Naive B cell (primary cell): ENCODE data around the gene IL26. TPM values are rescaled to one million over a fixed set of nuclear protein-coding genes. Genes with fewer than 3 reads are reported as not detected.

Experiments
- ATAC-seq, 2 donors: fragments of 150-1000 bp; cut with Tn5 transposase; 2 replicates each; pipeline ENCODE4 v1.10.0; 2021; ENCODE audit warnings: low read depth in 2 of 2, mild to moderate bottlenecking in 2 of 2, moderate library complexity in 2 of 2
- DNase-seq: peaks from one replicate; pipeline ENCODE4 v3.0.0; 2022
- H3K27ac Mint-ChIP-seq, 6 donors: one replicate each; pipeline ENCODE4 v1.8.0; 2020 to 2022; ENCODE audit warnings: mild to moderate bottlenecking in 6 of 6, mixed read lengths in 6 of 6, moderate library complexity in 5 of 6, inconsistent platforms in 2 of 6
- H3K27me3 Mint-ChIP-seq, 3 donors: one replicate each; pipeline ENCODE4 v1.8.0; 2021 to 2022; ENCODE audit warnings: mixed read lengths in 3 of 3, mild to moderate bottlenecking in 1 of 3
- H3K36me3 Mint-ChIP-seq, 2 donors: one replicate each; pipeline ENCODE4 v1.8.0; 2020 to 2022; ENCODE audit warnings: mixed read lengths in 2 of 2, inconsistent platforms in 1 of 2, mild to moderate bottlenecking in 1 of 2
- H3K4me1 Mint-ChIP-seq, 3 donors: one replicate each; pipeline ENCODE4 v1.8.0; 2020 to 2022; ENCODE audit warnings: mixed read lengths in 3 of 3, inconsistent platforms in 1 of 3, mild to moderate bottlenecking in 1 of 3, moderate library complexity in 1 of 3
- H3K4me3 Mint-ChIP-seq, 8 donors: one replicate each; pipeline ENCODE4 v1.8.0; 2020 to 2022; ENCODE audit warnings: mild to moderate bottlenecking in 8 of 8, mixed read lengths in 8 of 8, moderate library complexity in 8 of 8, inconsistent platforms in 2 of 8
- H3K9me3 Mint-ChIP-seq, 7 donors: one replicate each; pipeline ENCODE4 v1.8.0; 2020 to 2022; ENCODE audit warnings: mixed read lengths in 7 of 7, mild to moderate bottlenecking in 5 of 7, inconsistent platforms in 2 of 7, moderate library complexity in 1 of 7
- polyA plus RNA-seq, 6 donors: library from polyadenylated mRNA; unstranded; fragments of 300-500 nt; fragmentation: Illumina TruSeq; gene quantifications; one replicate each; pipeline ENCODE4 v1.2.3, GENCODE V29; 2021; ENCODE audit warnings: low read depth in 6 of 6

IL26 gene
- polyA plus RNA-seq, 6 donors from 2014 or later = not detected

GRCh38 chr12:68207276-68207675 lies 18.3 kb downstream of the IL26 start:
- no peak overlapping the region for H3K27ac Mint-ChIP-seq
- ATAC-seq (no peak), DNase-seq (no peak)
- H3K27me3 Mint-ChIP-seq = peaks cover 4 to 9% (median 5%) of the 10 kb centered on the region in 3 donors
- no peaks in the 10 kb centered on the region for H3K9me3 Mint-ChIP-seq
- H3K36me3 Mint-ChIP-seq = no peaks in the 10 kb centered on the region
- no peak overlapping the region for H3K4me3 Mint-ChIP-seq
- H3K4me1 Mint-ChIP-seq = no peaks in the 10 kb centered on the region

GRCh38 chr12:68206446-68206845 lies 19.2 kb downstream of the IL26 start:
- no peaks in the 10 kb centered on the region for H3K36me3 Mint-ChIP-seq
- H3K4me3 Mint-ChIP-seq = no peak overlapping the region
- H3K27me3 Mint-ChIP-seq = peaks cover 0 to 4% (median 4%) of the 10 kb centered on the region in 3 donors
- ATAC-seq (no peak), DNase-seq (no peak)
- no peak overlapping the region for H3K27ac Mint-ChIP-seq
- H3K4me1 Mint-ChIP-seq = no peaks in the 10 kb centered on the region
- no peaks in the 10 kb centered on the region for H3K9me3 Mint-ChIP-seq

GRCh38 chr12:68203460-68203875 lies 22.1 kb downstream of the IL26 start:
- Mint-ChIP-seq H3K9me3 (no peaks in the 10 kb centered on the region), H3K4me3 (no peak overlapping the region), H3K27me3 (peaks cover 0 to 4% (median 0%) of the 10 kb centered on the region in 3 donors), H3K4me1 (no peaks in the 10 kb centered on the region), H3K27ac (no peak overlapping the region), H3K36me3 (no peaks in the 10 kb centered on the region)
- DNase-seq = no peak
- ATAC-seq = no peak

DNA sequence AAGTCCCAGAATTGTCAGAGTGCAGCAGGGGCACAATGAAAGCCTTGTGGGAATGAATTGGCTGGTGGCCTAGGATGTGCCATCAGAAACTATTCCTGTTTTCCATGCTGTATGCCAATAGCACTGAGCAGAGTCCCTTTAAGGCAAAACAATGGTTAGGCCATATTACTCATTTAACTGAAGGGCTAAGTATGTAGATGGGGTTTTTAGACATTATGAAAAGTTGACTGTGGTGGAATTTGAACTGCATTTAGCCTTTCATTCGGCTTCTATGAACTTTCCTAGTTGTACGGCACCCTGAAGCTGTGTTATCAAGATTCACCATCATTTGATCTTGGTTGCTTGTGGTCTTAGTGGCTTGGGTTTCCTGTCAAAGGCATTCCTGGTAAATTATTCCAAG lies 24.8 kb downstream of the IL26 start:
- no peaks in the 10 kb centered on the region for H3K36me3 Mint-ChIP-seq
- H3K9me3 Mint-ChIP-seq = no peaks in the 10 kb centered on the region
- peak overlapping the region in 1 of 8 donors; percentile 53 for H3K4me3 Mint-ChIP-seq
- H3K4me1 Mint-ChIP-seq = no peaks in the 10 kb centered on the region
- no peak overlapping the region for H3K27ac Mint-ChIP-seq
- H3K27me3 Mint-ChIP-seq = no peaks in the 10 kb centered on the region
- ATAC-seq (no peak), DNase-seq (no peak)

DNA sequence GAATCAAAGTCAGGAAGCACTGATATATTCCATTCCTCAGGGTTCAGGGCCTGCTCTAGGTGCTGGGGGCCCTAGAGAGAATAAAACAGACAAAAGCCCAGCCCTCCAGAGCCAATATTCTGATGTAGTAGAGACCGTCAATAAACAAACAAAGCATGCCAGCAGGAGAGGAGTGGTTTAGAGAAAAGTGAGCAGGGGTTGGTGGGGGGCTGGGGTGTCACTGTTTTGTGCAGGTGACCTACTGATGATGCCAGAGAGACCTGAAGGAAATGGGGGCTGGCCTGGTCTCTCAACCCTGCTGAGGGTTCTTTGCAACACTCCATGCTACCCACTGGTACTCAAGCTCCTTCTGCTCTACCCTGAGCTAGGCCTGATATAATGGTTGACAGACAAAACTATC lies 26.5 kb downstream of the IL26 start:
- Mint-ChIP-seq H3K36me3 (no peaks in the 10 kb centered on the region), H3K4me1 (no peaks in the 10 kb centered on the region), H3K9me3 (no peaks in the 10 kb centered on the region), H3K27ac (peak overlapping the region in 1 of 6 donors; percentile 57), H3K27me3 (no peaks in the 10 kb centered on the region), H3K4me3 (no peak overlapping the region)
- ATAC-seq = no peak
- no peak for DNase-seq

- no peak for DNase-seq
- no peak for ATAC-seq
- Mint-ChIP-seq H3K9me3 (no peaks in the 10 kb centered on the region), H3K36me3 (no peaks in the 10 kb centered on the region), H3K4me1 (no peaks in the 10 kb centered on the region), H3K27me3 (no peaks in the 10 kb centered on the region), H3K4me3 (no peak overlapping the region), H3K27ac (no peak overlapping the region)
Measured at GRCh38 chr12:68198507-68199086, 27.0 kb downstream of the IL26 start.

- H3K27ac Mint-ChIP-seq = no peak overlapping the region
- H3K4me1 Mint-ChIP-seq = no peaks in the 10 kb centered on the region
- H3K9me3 Mint-ChIP-seq = no peaks in the 10 kb centered on the region
- no peaks in the 10 kb centered on the region for H3K36me3 Mint-ChIP-seq
- peaks cover 8 to 14% (median 9%) of the 10 kb centered on the region in 3 donors for H3K27me3 Mint-ChIP-seq
- no peak for DNase-seq
- H3K4me3 Mint-ChIP-seq = no peak overlapping the region
- ATAC-seq = no peak
Measured at GRCh38 chr12:68190301-68190700, 35.3 kb downstream of the IL26 start.

DNA sequence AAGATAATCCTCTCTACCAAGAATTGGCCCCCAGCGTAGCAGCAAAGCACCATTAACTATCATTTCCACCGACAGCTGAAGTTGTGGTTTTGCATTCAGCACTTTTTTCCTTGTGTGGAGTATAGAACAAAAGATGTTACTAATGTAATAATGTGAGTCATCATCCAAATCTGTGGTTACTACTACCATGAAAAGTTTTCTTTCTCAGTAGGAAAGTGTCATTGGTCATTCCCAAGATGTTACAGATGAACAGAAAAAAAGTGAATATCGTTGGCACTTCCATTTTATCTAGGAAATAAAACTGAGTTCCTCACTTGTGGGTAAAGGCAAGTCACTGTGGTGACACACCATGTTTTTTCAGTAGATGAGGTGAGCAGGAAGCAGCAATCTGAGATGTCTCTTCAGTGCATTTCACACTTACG lies 35.8 kb downstream of the IL26 start:
- Mint-ChIP-seq H3K4me3 (no peak overlapping the region), H3K4me1 (no peaks in the 10 kb centered on the region), H3K27ac (no peak overlapping the region), H3K36me3 (no peaks in the 10 kb centered on the region), H3K9me3 (no peaks in the 10 kb centered on the region), H3K27me3 (peaks cover 8 to 14% (median 9%) of the 10 kb centered on the region in 3 donors)
- DNase-seq (no peak), ATAC-seq (no peak)

DNA sequence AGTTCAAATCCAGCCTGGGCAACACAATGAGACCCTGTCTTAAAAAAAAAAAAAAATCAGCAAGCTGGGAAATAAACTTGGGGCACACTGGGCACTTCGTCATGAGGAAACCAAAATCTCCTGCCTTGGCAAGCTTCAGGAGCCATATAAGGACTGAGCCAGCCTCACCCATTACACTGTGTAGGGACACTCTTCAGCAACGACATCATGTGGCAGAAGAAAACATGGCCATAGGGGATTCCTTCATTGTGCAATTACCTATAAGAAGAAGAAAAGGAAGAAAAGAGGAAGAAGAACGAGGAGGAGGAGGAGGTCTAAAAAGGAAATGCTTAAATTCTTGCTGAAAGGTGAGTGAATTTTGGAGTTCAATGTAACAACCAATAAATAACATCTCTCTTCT lies 40.0 kb downstream of the IL26 start:
- Mint-ChIP-seq H3K27me3 (peaks cover 8 to 14% (median 9%) of the 10 kb centered on the region in 3 donors), H3K4me3 (no peak overlapping the region), H3K4me1 (peaks cover 11 to 13% (median 12%) of the 10 kb centered on the region in 3 donors), H3K27ac (no peak overlapping the region), H3K36me3 (no peaks in the 10 kb centered on the region), H3K9me3 (no peaks in the 10 kb centered on the region)
- no peak for DNase-seq
- ATAC-seq = no peak

- H3K27ac Mint-ChIP-seq = peak overlapping the region; percentile 19 to 81 (median 60)
- peaks cover 16 to 21% (median 18%) of the 10 kb centered on the region in 3 donors for H3K4me1 Mint-ChIP-seq
- DNase-seq (peak; percentile 17), ATAC-seq (peak; percentile 76 to 85)
- H3K27me3 Mint-ChIP-seq = no peaks in the 10 kb centered on the region
- H3K36me3 Mint-ChIP-seq = no peaks in the 10 kb centered on the region
- H3K4me3 Mint-ChIP-seq = peak overlapping the region in 3 of 8 donors; percentile 13 to 39 (median 27)
- no peaks in the 10 kb centered on the region for H3K9me3 Mint-ChIP-seq
Measured at GRCh38 chr12:68180792-68181744, 44.5 kb downstream of the IL26 start.

- Mint-ChIP-seq H3K27ac (peak overlapping the region in 2 of 6 donors; percentile 1 to 61), H3K4me3 (no peak overlapping the region), H3K9me3 (peaks cover 0 to 2% (median 0%) of the 10 kb centered on the region in 7 donors), H3K27me3 (no peaks in the 10 kb centered on the region), H3K4me1 (peaks cover 27 to 35% (median 32%) of the 10 kb centered on the region in 3 donors), H3K36me3 (no peaks in the 10 kb centered on the region)
- ATAC-seq (no peak), DNase-seq (no peak)
Measured at GRCh38 chr12:68178774-68179439, 46.7 kb downstream of the IL26 start.

DNA sequence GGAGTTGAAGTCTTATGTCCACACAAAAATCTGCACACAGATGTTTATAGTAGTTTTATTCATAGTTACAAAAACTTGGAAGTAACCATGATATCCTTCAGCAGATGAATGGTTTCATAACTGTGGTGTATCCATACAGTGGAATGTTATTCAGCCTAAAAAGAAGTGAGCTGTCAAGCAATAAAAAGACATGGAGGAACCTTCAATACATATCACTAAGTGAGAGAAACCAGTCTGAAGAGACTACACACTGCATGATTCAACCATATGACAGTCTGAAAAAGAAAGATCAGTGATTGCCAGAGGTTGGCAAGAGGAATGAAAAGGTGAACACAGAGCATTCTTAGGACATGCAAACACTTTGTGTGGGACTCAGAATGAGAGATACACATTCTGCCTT lies 47.4 kb downstream of the IL26 start:
- H3K9me3 Mint-ChIP-seq = peaks cover 0 to 2% (median 0%) of the 10 kb centered on the region in 7 donors
- no peak for DNase-seq
- peaks cover 27 to 35% (median 32%) of the 10 kb centered on the region in 3 donors for H3K4me1 Mint-ChIP-seq
- H3K4me3 Mint-ChIP-seq = no peak overlapping the region
- no peak for ATAC-seq
- H3K27me3 Mint-ChIP-seq = no peaks in the 10 kb centered on the region
- H3K27ac Mint-ChIP-seq = peak overlapping the region in 2 of 6 donors; percentile 1 to 39
- H3K36me3 Mint-ChIP-seq = no peaks in the 10 kb centered on the region

DNA sequence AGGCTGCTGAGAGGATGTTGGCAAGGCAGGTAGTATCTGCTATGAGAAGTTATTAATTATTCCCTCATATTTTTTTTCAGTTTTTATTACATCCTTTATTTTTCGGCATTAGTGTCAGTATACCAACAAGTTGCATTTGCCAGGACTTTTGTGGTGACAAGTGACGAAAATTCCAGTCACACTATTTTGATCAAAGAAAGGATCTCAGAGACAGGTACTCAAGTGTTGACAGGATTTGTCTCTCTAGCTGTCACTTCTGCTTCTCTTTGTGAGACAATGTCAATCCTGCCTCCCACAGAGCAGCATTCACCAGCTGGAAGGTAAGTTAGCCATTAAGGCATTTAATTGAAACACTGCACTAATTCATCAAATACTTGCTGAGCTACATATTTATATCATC lies 48.0 kb downstream of the IL26 start:
- H3K4me1 Mint-ChIP-seq = peaks cover 27 to 35% (median 32%) of the 10 kb centered on the region in 3 donors

More for the DNA sequence above, 48.0 kb downstream of the IL26 start:
- ATAC-seq (no peak), DNase-seq (no peak)
- Mint-ChIP-seq H3K36me3 (no peaks in the 10 kb centered on the region), H3K27me3 (no peaks in the 10 kb centered on the region), H3K9me3 (peaks cover 0 to 2% (median 0%) of the 10 kb centered on the region in 7 donors), H3K27ac (peak overlapping the region in 3 of 6 donors; percentile 1 to 54 (median 41)), H3K4me3 (peak overlapping the region in 1 of 8 donors; percentile 15)
